Caco-2 (cell line): ENCODE results near the gene ADGRV1. TPM values are rescaled to one million over a fixed set of nuclear protein-coding genes. Genes with fewer than 3 reads are reported as not detected.

ENCODE experiments used
- BruUV-seq: library from RNA; stranded (reverse); fragments of 400-500 nt; replicated peaks from 2 replicates; lab custom pipeline; 2021; lab: Mats Ljungman, UMichigan
- CTCF ChIA-PET: fragments of 300-600 bp; sonication (Branson Sonifier 250); formaldehyde crosslinking; loops from one replicate; lab custom pipeline; 2022; ENCODE audit warnings: antibody characterized with exemption; lab: Charles Lee
- POLR2A ChIA-PET: fragments of 300-600 bp; sonication (Branson Sonifier 250); formaldehyde crosslinking; loops from one replicate; lab custom pipeline; 2022; ENCODE audit warnings: antibody characterized with exemption; lab: Charles Lee
- DNase-seq, 2 experiments: peaks; one replicate each; pipeline versions ENCODE4 v3.0.0 to v3.0.0-alpha.2; 2020 to 2022
- H3K27me3 ChIP-seq: replicated peaks from 2 replicates; pipeline ENCODE4 v1.6.0; 2011; ENCODE audit warnings: low read length; ENCODE audit not compliant: control insufficient read depth, insufficient read depth
- H3K36me3 ChIP-seq: 2 replicates; pipeline ENCODE4 v1.5.1; 2011; ENCODE audit warnings: low read length; ENCODE audit not compliant: control insufficient read depth, insufficient read depth
- H3K4me1 ChIP-seq: fragments of 250-450 bp; sonication (Bioruptor Pico); 2 replicates; pipeline ENCODE4 v1.5.1; 2020; ENCODE audit warnings: mild to moderate bottlenecking
- H3K4me3 ChIP-seq: 2 replicates; pipeline ENCODE4 v1.5.1; 2011; ENCODE audit warnings: low read depth, mild to moderate bottlenecking, control low read depth, low read length
- H3K9me3 ChIP-seq: fragments of 250-450 bp; sonication (Bioruptor Pico); 2 replicates; pipeline ENCODE4 v1.5.1; 2020; ENCODE audit warnings: mild to moderate bottlenecking, moderate library complexity
- H3K27ac Mint-ChIP-seq: one replicate; pipeline ENCODE4 v1.8.0; 2022; ENCODE audit warnings: mixed read lengths; ENCODE audit not compliant: unreplicated experiment
- H3K27me3 Mint-ChIP-seq: one replicate; pipeline ENCODE4 v1.8.0; 2022; ENCODE audit warnings: mixed read lengths; ENCODE audit not compliant: insufficient read depth, unreplicated experiment
- H3K36me3 Mint-ChIP-seq: one replicate; pipeline ENCODE4 v1.8.0; 2022; ENCODE audit warnings: mild to moderate bottlenecking, mixed read lengths; ENCODE audit not compliant: insufficient read depth, unreplicated experiment
- H3K4me1 Mint-ChIP-seq: one replicate; pipeline ENCODE4 v1.8.0; 2022; ENCODE audit warnings: low read depth, mixed read lengths; ENCODE audit not compliant: unreplicated experiment
- H3K4me3 Mint-ChIP-seq: one replicate; pipeline ENCODE4 v1.8.0; 2022; ENCODE audit warnings: mild to moderate bottlenecking, moderate library complexity, mixed read lengths; ENCODE audit not compliant: unreplicated experiment
- H3K9me3 Mint-ChIP-seq: one replicate; pipeline ENCODE4 v1.8.0; 2022; ENCODE audit warnings: mixed read lengths; ENCODE audit not compliant: unreplicated experiment
- CTCF ChIP-seq, 2 experiments: fragments of 200-600 bp in 1 of 2; IDR thresholded peaks; 1 replicate in 1 of 2; 2 replicates in 1 of 2; pipeline versions ENCODE4 v1.5.1 to v1.8.0; 2011 to 2022; ENCODE audit warnings: antibody characterized with exemption in 1 of 2, control low read depth in 1 of 2, inconsistent platforms in 1 of 2, low read depth in 1 of 2, low read length in 1 of 2, mild to moderate bottlenecking in 1 of 2, moderate library complexity in 1 of 2; ENCODE audit not compliant: insufficient read depth in 1 of 2, severe bottlenecking in 1 of 2, unreplicated experiment in 1 of 2
- intact Hi-C: fragments of 100-400 bp; cut with micrococcal nuclease; formaldehyde crosslinking; loops from one replicate; pipeline ENCODE4 v1.10.0; 2022; ENCODE audit not compliant: unreplicated experiment
- total RNA-seq: library from RNA; stranded (reverse); gene quantifications from 2 replicates; pipeline ENCODE4 v1.2.3, GENCODE V29; 2022

The ADGRV1 gene
- total RNA-seq, 1 experiment from 2014 or later = 23.2 TPM

DNA sequence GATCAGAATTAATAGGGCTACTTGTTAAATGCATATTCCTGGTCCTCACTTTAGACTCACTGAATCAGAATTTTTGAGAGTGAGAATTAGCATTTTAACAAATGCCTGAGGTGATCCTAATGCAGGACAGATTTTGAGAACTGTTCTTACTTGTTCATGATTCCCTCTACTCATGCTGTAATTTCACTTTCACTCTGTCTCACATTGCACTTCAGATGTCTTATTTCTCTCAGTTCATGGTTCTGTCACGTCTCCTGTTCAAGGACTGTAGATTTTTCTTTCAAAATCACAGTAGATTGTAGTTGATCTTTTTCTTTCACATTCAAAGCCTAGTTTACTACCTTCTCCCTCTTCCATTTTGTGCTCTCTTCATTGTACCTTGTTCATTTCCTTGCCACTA lies 54.3 kb downstream of the ADGRV1 start:
- no peak overlapping the region for H3K4me3 ChIP-seq
- CTCF ChIA-PET = no interaction called here
- no TSS peak for BruUV-seq

DNA sequence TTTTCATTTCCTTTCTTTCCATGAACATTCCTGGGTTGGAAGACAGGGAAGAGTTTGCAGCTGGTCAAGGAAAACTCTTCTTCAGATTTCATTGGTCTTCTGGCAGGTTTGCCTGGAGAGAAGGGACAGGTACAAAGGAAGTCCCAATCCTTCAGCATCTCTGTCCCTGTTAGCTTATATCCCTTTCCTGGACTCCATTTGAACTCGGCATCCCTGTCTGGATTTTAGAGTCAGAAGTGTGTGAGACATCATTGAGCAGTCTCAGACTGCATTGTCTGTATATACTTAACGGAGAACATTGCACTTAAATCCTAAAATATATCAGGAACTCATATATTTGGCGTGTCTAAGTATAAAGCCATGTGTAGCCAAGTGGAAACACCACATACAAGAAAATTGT lies 54.9 kb downstream of the ADGRV1 start:
- H3K27me3 Mint-ChIP-seq = peaks cover 10% of the 10 kb centered on the region
- POLR2A ChIA-PET = no interaction called here
- no peak for DNase-seq
- H3K9me3 Mint-ChIP-seq = no peaks in the 10 kb centered on the region
- no peaks in the 10 kb centered on the region for H3K36me3 Mint-ChIP-seq
- intact Hi-C loops = no loop called here
- no peak overlapping the region for H3K4me3 Mint-ChIP-seq
- no peaks in the 10 kb centered on the region for H3K4me1 Mint-ChIP-seq
- H3K27ac Mint-ChIP-seq = no peak overlapping the region
- Histone ChIP-seq H3K4me3 (no peak overlapping the region), H3K27me3 (no peaks in the 10 kb centered on the region; the same call in 1 of the 2 replicates), H3K36me3 (no peaks in the 10 kb centered on the region), H3K9me3 (no peaks in the 10 kb centered on the region), H3K4me1 (no peaks in the 10 kb centered on the region)
- no TSS peak for BruUV-seq
- CTCF ChIA-PET = no interaction called here
- TF ChIP-seq CTCF (IDR thresholded peaks at IDR 0.05; ENCODE audit: insufficient read depth in 1 of 2, low read depth in 1 of 2, low read length in 1 of 2, severe bottlenecking in 1 of 2, unreplicated experiment in 1 of 2) = no peak

More for the DNA sequence above, 54.3 kb downstream of the ADGRV1 start:
- POLR2A ChIA-PET = no interaction called here
- H3K36me3 Mint-ChIP-seq = no peaks in the 10 kb centered on the region
- Histone ChIP-seq H3K36me3 (no peaks in the 10 kb centered on the region), H3K4me1 (no peaks in the 10 kb centered on the region), H3K27me3 (no peaks in the 10 kb centered on the region; the same call in 1 of the 2 replicates), H3K9me3 (no peaks in the 10 kb centered on the region)
- no peaks in the 10 kb centered on the region for H3K9me3 Mint-ChIP-seq
- no peak for DNase-seq
- intact Hi-C loops = no loop called here
- peaks cover 13% of the 10 kb centered on the region for H3K27me3 Mint-ChIP-seq
- H3K4me1 Mint-ChIP-seq = no peaks in the 10 kb centered on the region
- no peak overlapping the region for H3K27ac Mint-ChIP-seq
- no peak overlapping the region for H3K4me3 Mint-ChIP-seq
- TF ChIP-seq CTCF (IDR thresholded peaks at IDR 0.05; ENCODE audit: insufficient read depth in 1 of 2, low read depth in 1 of 2, low read length in 1 of 2, severe bottlenecking in 1 of 2, unreplicated experiment in 1 of 2) = no peak

- ChIA-PET CTCF (no interaction called here), POLR2A (no interaction called here)
- intact Hi-C loops = no loop called here
- Mint-ChIP-seq H3K4me1 (no peaks in the 10 kb centered on the region), H3K36me3 (no peaks in the 10 kb centered on the region), H3K27me3 (peaks cover 10% of the 10 kb centered on the region), H3K27ac (no peak overlapping the region), H3K4me3 (no peak overlapping the region), H3K9me3 (no peaks in the 10 kb centered on the region)
- no peaks in the 10 kb centered on the region; the same call in 1 of the 2 replicates for H3K27me3 ChIP-seq
- no peak for TF ChIP-seq CTCF (IDR thresholded peaks at IDR 0.05; ENCODE audit: insufficient read depth in 1 of 2, low read depth in 1 of 2, low read length in 1 of 2, severe bottlenecking in 1 of 2, unreplicated experiment in 1 of 2)
- H3K36me3 ChIP-seq = no peaks in the 10 kb centered on the region
- DNase-seq = no peak
- no peaks in the 10 kb centered on the region for H3K4me1 ChIP-seq
- H3K4me3 ChIP-seq = no peak overlapping the region
- no peaks in the 10 kb centered on the region for H3K9me3 ChIP-seq
- BruUV-seq = no TSS peak
Observed at GRCh38 chr5:90613918-90614504, 55.4 kb downstream of the ADGRV1 start.
